HepG2 (cell line): ENCODE data around the gene HLCS. TPM values are rescaled to one million over a fixed set of nuclear protein-coding genes. Genes with fewer than 3 reads are reported as not detected.

Experiments
- ATAC-seq: fragments of 200-7000 bp; cut with Tn5 transposase; 3 replicates; pipeline ENCODE4 v1.9.1; 2020; ENCODE audit warnings: mild to moderate bottlenecking, moderate library complexity
- BruUV-seq: library from RNA; stranded (reverse); fragments of 400-500 nt; replicated peaks from 2 replicates; lab custom pipeline; 2021; lab: Mats Ljungman, UMichigan
- CTCF ChIA-PET: fragments of 300-600 bp; formaldehyde crosslinking; extraction: SDS; loops from one replicate; lab custom pipeline; 2021; ENCODE audit warnings: low total read pairs, inconsistent platforms, low intra/inter-chr PET ratio; lab: Yijun Ruan, JAX
- POLR2A ChIA-PET: fragments of 350-600 bp; sonication (Branson Sonifier 250); formaldehyde crosslinking; loops from one replicate; lab custom pipeline; 2020; ENCODE audit warnings: antibody characterized with exemption, inconsistent platforms; lab: Yijun Ruan, JAX
- DNase-seq: peaks from one replicate; pipeline ENCODE4 v3.0.0-alpha.2; 2015; ENCODE audit warnings: low spot score
- FAIRE-seq: peaks from 3 replicates; lab custom pipeline; 2011; peaks lifted over from hg19 to GRCh38; lab: Jason Lieb, UNC
- H2AFZ ChIP-seq: one replicate; pipeline ENCODE4 v1.6.1; 2011; ENCODE audit warnings: low read length, inconsistent platforms
- H3K27ac ChIP-seq: fragments of 300-600 bp; 3 replicates; pipeline ENCODE4 v1.8.0; 2011; ENCODE audit warnings: mixed run types, mild to moderate bottlenecking, mixed read lengths, low read length, inconsistent platforms; ENCODE audit not compliant: insufficient read depth; ENCODE audit errors: extremely low read length
- H3K27me3 ChIP-seq, 2 experiments: fragments of 200-600 bp in 1 of 2; 2 replicates in 1 of 2; 3 replicates in 1 of 2; pipeline versions ENCODE4 v1.6.0 to v1.8.0; 2011; ENCODE audit warnings: low read length in 2 of 2, mild to moderate bottlenecking in 2 of 2, moderate library complexity in 2 of 2, inconsistent platforms in 1 of 2; ENCODE audit not compliant: insufficient read depth in 2 of 2, control insufficient read depth in 1 of 2
- H3K36me3 ChIP-seq, 2 experiments: fragments of 200-600 bp in 1 of 2; replicated peaks in 1 of 2; 2 replicates in 1 of 2; 3 replicates in 1 of 2; pipeline versions ENCODE4 v1.5.1 to v1.8.0; 2011; ENCODE audit warnings: low read length in 2 of 2, inconsistent platforms in 1 of 2; ENCODE audit not compliant: insufficient read depth in 2 of 2, control insufficient read depth in 1 of 2
- H3K4me1 ChIP-seq: 2 replicates; pipeline ENCODE4 v1.5.1; 2012; ENCODE audit warnings: low read length, inconsistent platforms; ENCODE audit not compliant: insufficient read depth
- H3K4me2 ChIP-seq: 2 replicates; pipeline ENCODE4 v1.6.0; 2011; ENCODE audit warnings: low read depth, low read length, inconsistent platforms
- H3K4me3 ChIP-seq, 3 experiments: fragments of 200-600 bp in 1 of 3; sonication (generic), shearing (Covaris generic) in 1 of 3; replicated peaks in 1 of 3; 2 replicates each; pipeline ENCODE4 v1.5.1; 2011 to 2016; ENCODE audit warnings: low read length in 3 of 3, inconsistent platforms in 2 of 3, low read depth in 2 of 3, mild to moderate bottlenecking in 2 of 3, control low read depth in 1 of 3, mixed read lengths in 1 of 3; ENCODE audit not compliant: insufficient read depth in 1 of 3
- H3K79me2 ChIP-seq: one replicate; pipeline ENCODE4 v1.6.1; 2011; ENCODE audit warnings: low read length, inconsistent platforms; ENCODE audit not compliant: insufficient read depth
- H3K9ac ChIP-seq: 2 replicates; pipeline ENCODE4 v1.6.0; 2011; ENCODE audit warnings: mild to moderate bottlenecking, low read depth, low read length, inconsistent platforms; ENCODE audit not compliant: insufficient read depth
- H3K9me3 ChIP-seq: 2 replicates; pipeline ENCODE4 v1.5.1; 2012; ENCODE audit warnings: mild to moderate bottlenecking, low read length
- H4K20me1 ChIP-seq: 2 replicates; pipeline ENCODE4 v1.6.0; 2011; ENCODE audit warnings: inconsistent platforms, mild to moderate bottlenecking, low read length, moderate library complexity; ENCODE audit not compliant: insufficient read depth
- CTCF ChIP-seq: sonication (generic); formaldehyde crosslinking; IDR thresholded peaks from 2 replicates; pipeline ENCODE4 v1.5.0; 2020; ENCODE audit warnings: mild to moderate bottlenecking, missing genetic modification reagents, moderate library complexity
- EED ChIP-seq: sonication (generic); formaldehyde crosslinking; IDR thresholded peaks from 2 replicates; pipeline ENCODE4 v1.5.0; 2020; ENCODE audit warnings: mild to moderate bottlenecking, missing genetic modification reagents
- GABPB1 ChIP-seq: IDR thresholded peaks from 2 replicates; pipeline ENCODE4 v1.6.1; 2016; ENCODE audit warnings: mild to moderate bottlenecking, missing genetic modification reagents, moderate library complexity, missing compliant biosample characterization
- HNRNPH1 ChIP-seq: fragments of 200-400 bp; formaldehyde crosslinking; optimal IDR thresholded peaks from 2 replicates; pipeline ENCODE3; 2017; ENCODE audit warnings: mild to moderate bottlenecking, low read depth, low read length
- HNRNPL ChIP-seq: fragments of 200-400 bp; formaldehyde crosslinking; IDR thresholded peaks from 2 replicates; pipeline ENCODE4 v1.6.1; 2017; ENCODE audit warnings: mild to moderate bottlenecking, low read depth, low read length
- NFE2L2 ChIP-seq: fragments of 150-350 bp; IDR thresholded peaks from 2 replicates; pipeline ENCODE4 v1.6.1; 2014; ENCODE audit warnings: low read length
- SNAPC2 ChIP-seq: sonication (generic); formaldehyde crosslinking; IDR thresholded peaks from 2 replicates; pipeline ENCODE4 v1.8.1; 2022; ENCODE audit warnings: mild to moderate bottlenecking, missing genetic modification reagents
- SRF ChIP-seq: IDR thresholded peaks from 2 replicates; pipeline ENCODE4 v1.6.1; 2011; ENCODE audit warnings: mild to moderate bottlenecking, low read depth, low read length, moderate library complexity
- SRY ChIP-seq: sonication (generic); formaldehyde crosslinking; IDR thresholded peaks from 2 replicates; pipeline ENCODE4 v1.8.0; 2022; ENCODE audit warnings: mild to moderate bottlenecking, missing genetic modification reagents
- STAG1 ChIP-seq: sonication (generic); formaldehyde crosslinking; IDR thresholded peaks from 2 replicates; pipeline ENCODE4 v1.4.0; 2020; ENCODE audit warnings: missing genetic modification reagents
- TBX2 ChIP-seq: sonication (generic); formaldehyde crosslinking; IDR thresholded peaks from 2 replicates; pipeline ENCODE4 v1.5.0; 2020; ENCODE audit warnings: missing genetic modification reagents, mild to moderate bottlenecking, borderline replicate concordance
- ZBTB7A ChIP-seq: sonication (generic); formaldehyde crosslinking; IDR thresholded peaks from 2 replicates; pipeline ENCODE4 v1.8.0; 2022; ENCODE audit warnings: mild to moderate bottlenecking, missing genetic modification reagents
- WGBS: methylation state at CpG from one replicate; pipeline ENCODE4 v1.1.6; 2017; ENCODE audit warnings: low lambda C conversion rate; 5-methylcytosine and 5-hydroxymethylcytosine counted together
- in situ Hi-C: cut with HindIII; loops from 2 replicates; pipeline ENCODE4 v1.10.0; 2017; ENCODE audit warnings: low pct_unique_long_range_greater_than_20kb; ENCODE audit not compliant: extremely low pct_ligation_motif_present
- intact Hi-C: fragments of 100-400 bp; cut with micrococcal nuclease; formaldehyde crosslinking; loops from one replicate; pipeline ENCODE4 v1.10.0; 2022; ENCODE audit not compliant: unreplicated experiment
- polyA plus RNA-seq, 8 experiments: library from polyadenylated mRNA; depleted of rRNA in 3 of 8; stranded (reverse) in 7 of 8; unstranded in 1 of 8; fragments of >200 nt; fragmentation: Illumina TruSeq in 4 of 8; extraction: Trizol in 4 of 8; gene quantifications; 2 replicates each; pipeline versions ENCODE4 v1.2.1 to v1.2.3, GENCODE V29; 2011 to 2016; ENCODE audit warnings: low read depth in 4 of 8, missing spikeins in 1 of 8, mixed read lengths in 1 of 8; ENCODE audit not compliant: insufficient read depth in 1 of 8
- total RNA-seq, 5 experiments: library from RNA; depleted of rRNA; stranded (reverse); fragments of >200 nt; fragmentation: Illumina TruSeq; extraction: Trizol; gene quantifications; 2 replicates each; pipeline ENCODE4 v1.2.3, GENCODE V29; 2016; ENCODE audit warnings: low read depth in 1 of 5
- TF ChIP-seq, protein P1 (sequence below): sonication (generic); formaldehyde crosslinking; IDR thresholded peaks from 2 replicates; pipeline ENCODE4 v1.4.0; 2020; ENCODE audit warnings: missing genetic modification reagents
- TF ChIP-seq, protein P2 (sequence below): sonication (generic); formaldehyde crosslinking; IDR thresholded peaks from 2 replicates; pipeline ENCODE4 v1.8.1; 2023; ENCODE audit warnings: mild to moderate bottlenecking, moderate library complexity, missing genetic modification reagents

The HLCS gene
- total and polyA plus RNA-seq, 2 of the 13 experiments (the other 11 are each of a cell fraction or from before 2014, with no cell fraction given) = 7.9 to 12.3 TPM

DNA sequence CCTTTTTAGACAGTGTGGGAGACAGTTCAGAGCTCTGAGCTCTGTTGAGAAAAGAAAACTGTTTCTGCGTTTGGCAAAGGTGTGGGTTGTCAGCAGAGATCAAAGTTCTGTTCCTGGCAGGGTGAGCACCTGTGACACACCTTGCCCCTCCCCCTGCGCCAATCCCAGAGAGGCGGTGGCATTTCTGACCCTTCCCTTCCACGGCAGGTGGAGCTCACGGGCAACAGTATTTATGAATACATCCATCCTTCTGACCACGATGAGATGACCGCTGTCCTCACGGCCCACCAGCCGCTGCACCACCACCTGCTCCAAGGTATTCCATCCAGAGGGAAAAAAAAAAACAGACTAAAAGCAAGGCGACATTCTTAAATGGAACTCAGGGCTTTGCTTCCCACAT, 246.9 kb downstream of the HLCS start:
- intact Hi-C loops (no loop called here), in situ Hi-C loops (no loop called here)
- Histone ChIP-seq H2AFZ (no peak overlapping the region), H3K36me3 (no peaks in the 10 kb centered on the region), H3K9me3 (no peaks in the 10 kb centered on the region), H3K27ac (no peak overlapping the region), H3K79me2 (no peaks in the 10 kb centered on the region)
- FAIRE-seq = no peak
- no peak for DNase-seq
- no TSS peak for BruUV-seq
- CTCF ChIA-PET = no interaction called here
- no peak; the same call in 2 of the 3 replicates for ATAC-seq
- WGBS = 74% methylated on average over 9 of the region's 10 CpGs
- peak; percentile 8; the same call in 1 of the 2 replicates for TF ChIP-seq STAG1 (CRISPR knock-in tag)
- TF ChIP-seq SNAPC2 (CRISPR knock-in tag) = no peak
- TF ChIP-seq, protein P1, sequence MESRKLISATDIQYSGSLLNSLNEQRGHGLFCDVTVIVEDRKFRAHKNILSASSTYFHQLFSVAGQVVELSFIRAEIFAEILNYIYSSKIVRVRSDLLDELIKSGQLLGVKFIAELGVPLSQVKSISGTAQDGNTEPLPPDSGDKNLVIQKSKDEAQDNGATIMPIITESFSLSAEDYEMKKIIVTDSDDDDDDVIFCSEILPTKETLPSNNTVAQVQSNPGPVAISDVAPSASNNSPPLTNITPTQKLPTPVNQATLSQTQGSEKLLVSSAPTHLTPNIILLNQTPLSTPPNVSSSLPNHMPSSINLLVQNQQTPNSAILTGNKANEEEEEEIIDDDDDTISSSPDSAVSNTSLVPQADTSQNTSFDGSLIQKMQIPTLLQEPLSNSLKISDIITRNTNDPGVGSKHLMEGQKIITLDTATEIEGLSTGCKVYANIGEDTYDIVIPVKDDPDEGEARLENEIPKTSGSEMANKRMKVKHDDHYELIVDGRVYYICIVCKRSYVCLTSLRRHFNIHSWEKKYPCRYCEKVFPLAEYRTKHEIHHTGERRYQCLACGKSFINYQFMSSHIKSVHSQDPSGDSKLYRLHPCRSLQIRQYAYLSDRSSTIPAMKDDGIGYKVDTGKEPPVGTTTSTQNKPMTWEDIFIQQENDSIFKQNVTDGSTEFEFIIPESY (CRISPR knock-in tag) = peak; percentile 34; the same call in 1 of the 2 replicates
- no peak for TF ChIP-seq EED (CRISPR knock-in tag)
- TF ChIP-seq, all 625 proteins: peak for 2
- peak overlapping the region in 1 of 3 experiments; percentile 9; a peak in 1 of 6 replicates for H3K4me3 ChIP-seq
- POLR2A ChIA-PET = no interaction called here
- H3K4me2 ChIP-seq = peak overlapping the region; percentile 51
- H3K27me3 ChIP-seq = no peaks in the 10 kb centered on the region; a peak in 1 of 5 replicates
- no peaks in the 10 kb centered on the region for H4K20me1 ChIP-seq
- H3K9ac ChIP-seq = no peak overlapping the region
- H3K4me1 ChIP-seq = peaks cover 16% of the 10 kb centered on the region

DNA sequence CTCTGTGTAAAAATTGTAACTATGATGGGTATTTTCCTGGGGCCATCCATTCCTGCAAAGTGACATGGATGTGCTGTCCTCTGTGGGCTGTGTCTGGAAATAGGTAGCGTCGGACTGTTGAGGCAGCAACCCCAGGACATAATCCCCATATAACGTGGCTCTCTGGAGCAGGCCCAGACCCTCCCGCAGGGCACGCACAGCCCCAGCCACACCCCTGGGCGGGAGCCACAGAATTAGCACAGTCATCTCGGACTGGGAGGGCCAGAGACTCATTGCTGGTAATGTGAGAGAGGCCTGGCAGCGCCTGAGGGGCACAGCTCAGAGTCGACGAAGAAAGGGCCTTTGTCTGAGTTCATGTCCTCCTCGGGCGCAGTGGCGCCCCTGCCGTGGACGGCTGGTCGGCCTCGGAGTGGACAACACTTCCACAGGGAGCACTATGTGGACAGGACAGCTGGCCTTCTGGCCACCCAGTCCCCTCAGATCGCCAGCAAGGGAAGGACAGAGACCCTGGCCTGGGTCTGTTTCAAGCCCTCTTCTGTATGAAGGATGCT, 247.4 kb downstream of the HLCS start:
- Histone ChIP-seq H3K36me3 (no peaks in the 10 kb centered on the region), H3K27ac (no peak overlapping the region), H3K4me1 (peaks cover 16% of the 10 kb centered on the region), H2AFZ (no peak overlapping the region), H3K4me2 (peak overlapping the region; percentile 51), H3K4me3 (peak overlapping the region in 1 of 3 experiments; percentile 9; a peak in 1 of 6 replicates), H4K20me1 (no peaks in the 10 kb centered on the region), H3K79me2 (no peaks in the 10 kb centered on the region), H3K9ac (no peak overlapping the region), H3K9me3 (no peaks in the 10 kb centered on the region), H3K27me3 (no peaks in the 10 kb centered on the region)
- POLR2A ChIA-PET = no interaction called here
- CTCF ChIA-PET = no interaction called here
- intact Hi-C loops (no loop called here), in situ Hi-C loops (no loop called here)
- ATAC-seq = peak; percentile 88
- 49% methylated on average over 6 of the region's 18 CpGs for WGBS
- no peak for FAIRE-seq
- BruUV-seq = no TSS peak
- DNase-seq = peak; percentile 53
- TF ChIP-seq, protein P2, sequence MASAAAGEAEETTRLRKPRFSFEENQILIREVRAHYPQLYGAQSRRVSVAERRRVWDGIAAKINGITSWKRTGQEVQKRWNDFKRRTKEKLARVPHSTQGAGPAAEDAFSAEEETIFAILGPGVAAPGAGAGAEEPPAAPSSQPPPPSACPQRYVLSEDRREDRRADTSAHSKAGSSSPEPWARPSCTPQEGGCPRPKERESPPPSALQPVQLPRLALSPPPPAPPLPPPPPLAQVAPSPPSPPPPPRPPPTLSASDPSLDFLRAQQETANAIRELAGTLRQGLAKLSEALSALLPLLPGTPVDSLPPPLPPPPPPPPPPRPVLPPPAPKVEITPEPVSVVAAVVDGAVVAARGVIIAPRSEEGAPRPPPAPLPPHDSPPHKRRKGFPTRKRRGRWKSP = no peak
- TF ChIP-seq SRY (CRISPR knock-in tag) (no peak), TBX2 (CRISPR knock-in tag) (0 out of 2 replicates have a peak, but pooled peaks have one; percentile 29), HNRNPH1 (no peak), SRF (no peak), HNRNPL (peak; percentile 24; the same call in 1 of the 2 replicates), GABPB1 (CRISPR knock-in tag) (no peak), CTCF (CRISPR knock-in tag) (peak; percentile 25; the same call in 1 of the 2 replicates), ZBTB7A (CRISPR knock-in tag) (no peak), NFE2L2 (peak; percentile 68; the same call in 1 of the 2 replicates)
